Panc1 (cell line): Measurements from ENCODE around the gene DNAJA1. TPM values are rescaled to one million over a fixed set of nuclear protein-coding genes. Genes with fewer than 3 reads are reported as not detected.
A peak's percentile ranks its signal among the peaks of the same experiment; 100 is the strongest.

Source experiments
- ATAC-seq: fragments of 200-7000 bp; cut with Tn5 transposase; 2 replicates; pipeline ENCODE4 v1.9.1; 2020; ENCODE audit warnings: mild to moderate bottlenecking, moderate library complexity
- BruUV-seq: library from RNA; stranded (reverse); fragments of 400-500 nt; replicated peaks from 2 replicates; lab custom pipeline; 2021; lab: Mats Ljungman, UMichigan
- CTCF ChIA-PET: fragments of 300-600 bp; sonication (Branson Sonifier 250); formaldehyde crosslinking; loops from one replicate; lab custom pipeline; 2022; ENCODE audit warnings: antibody characterized with exemption; lab: Charles Lee
- POLR2A ChIA-PET: fragments of 300-600 bp; sonication (Branson Sonifier 250); formaldehyde crosslinking; loops from one replicate; lab custom pipeline; 2022; ENCODE audit warnings: antibody characterized with exemption; lab: Charles Lee
- DNase-seq: peaks from one replicate; pipeline ENCODE4 v3.0.0-alpha.2; 2010; ENCODE audit warnings: low read depth, low spot score
- H3K27ac ChIP-seq: 2 replicates; pipeline ENCODE4 v1.5.1; 2011; ENCODE audit warnings: mild to moderate bottlenecking, low read length, inconsistent platforms
- H3K27me3 ChIP-seq: fragments of 200-500 bp; sonication (Bioruptor generic); 2 replicates; pipeline ENCODE4 v1.6.0; 2014; ENCODE audit warnings: low read length, inconsistent platforms; ENCODE audit not compliant: control insufficient read depth, insufficient read depth
- H3K36me3 ChIP-seq: fragments of 200-500 bp; sonication (Bioruptor generic); 2 replicates; pipeline ENCODE4 v1.5.1; 2014; ENCODE audit warnings: inconsistent platforms, mild to moderate bottlenecking, low read length, moderate library complexity; ENCODE audit not compliant: control insufficient read depth, insufficient read depth
- H3K4me1 ChIP-seq: 2 replicates; pipeline ENCODE4 v1.5.1; 2011; ENCODE audit warnings: inconsistent platforms, mild to moderate bottlenecking, low read length, moderate library complexity; ENCODE audit not compliant: control insufficient read depth, insufficient read depth
- H3K4me3 ChIP-seq, 2 experiments: 2 replicates each; pipeline ENCODE4 v1.5.1; 2011 to 2012; ENCODE audit warnings: low read depth in 2 of 2, low read length in 2 of 2, mild to moderate bottlenecking in 2 of 2, inconsistent platforms in 1 of 2, moderate library complexity in 1 of 2
- H3K9me3 ChIP-seq: fragments of 200-500 bp; sonication (Bioruptor generic); 2 replicates; pipeline ENCODE4 v1.5.1; 2014; ENCODE audit warnings: low read depth, mild to moderate bottlenecking, inconsistent platforms, low read length, moderate library complexity; ENCODE audit not compliant: control insufficient read depth, insufficient read depth
- CTCF ChIP-seq: fragments of 450-650 bp; IDR thresholded peaks from 2 replicates; pipeline ENCODE4 v1.5.1; 2017; ENCODE audit warnings: mild to moderate bottlenecking
- POLR2AphosphoS5 ChIP-seq: IDR thresholded peaks from 2 replicates; pipeline ENCODE4 v1.6.1; 2012; ENCODE audit warnings: mild to moderate bottlenecking, low read depth, low read length, moderate library complexity
- SIN3A ChIP-seq: IDR thresholded peaks from 2 replicates; pipeline ENCODE4 v1.6.1; 2012; ENCODE audit warnings: low read depth, mild to moderate bottlenecking, low read length, moderate library complexity, borderline replicate concordance; ENCODE audit not compliant: insufficient read depth
- TCF7L2 ChIP-seq: IDR thresholded peaks from 2 replicates; pipeline ENCODE4 v1.6.1; 2011; ENCODE audit warnings: mild to moderate bottlenecking, low read depth, low read length, inconsistent platforms
- in situ Hi-C: cut with HindIII; loops from 2 replicates; pipeline ENCODE4 v1.10.0; 2016; ENCODE audit warnings: low sequenced_read_pairs, low pct_unique_long_range_greater_than_20kb
- intact Hi-C: fragments of 100-400 bp; cut with micrococcal nuclease; formaldehyde crosslinking; loops from one replicate; pipeline ENCODE4 v1.10.0; 2022; ENCODE audit not compliant: unreplicated experiment
- total RNA-seq: library from RNA; stranded (reverse); gene quantifications from one replicate; pipeline ENCODE4 v1.2.1, GENCODE V29; 2021; ENCODE audit not compliant: unreplicated experiment
- TF ChIP-seq, protein P1 (sequence below), 2 experiments: IDR thresholded peaks; 2 replicates each; pipeline ENCODE4 v1.6.1; 2011 to 2012; ENCODE audit warnings: low read depth in 2 of 2, control low read depth in 1 of 2, low read length in 1 of 2, mild to moderate bottlenecking in 1 of 2, moderate library complexity in 1 of 2; ENCODE audit not compliant: insufficient read depth in 1 of 2

Gene DNAJA1
- total RNA-seq, 1 experiment from 2014 or later: 246 TPM

GRCh38 chr9:33014665-33015014, 10.4 kb upstream of the DNAJA1 start:
- BruUV-seq: no TSS peak
- Histone ChIP-seq H3K4me3 (no peak overlapping the region), H3K27me3 (no peaks in the 10 kb centered on the region), H3K27ac (no peak overlapping the region), H3K4me1 (no peaks in the 10 kb centered on the region), H3K9me3 (no peaks in the 10 kb centered on the region), H3K36me3 (no peaks in the 10 kb centered on the region)
- TF ChIP-seq, protein P1, sequence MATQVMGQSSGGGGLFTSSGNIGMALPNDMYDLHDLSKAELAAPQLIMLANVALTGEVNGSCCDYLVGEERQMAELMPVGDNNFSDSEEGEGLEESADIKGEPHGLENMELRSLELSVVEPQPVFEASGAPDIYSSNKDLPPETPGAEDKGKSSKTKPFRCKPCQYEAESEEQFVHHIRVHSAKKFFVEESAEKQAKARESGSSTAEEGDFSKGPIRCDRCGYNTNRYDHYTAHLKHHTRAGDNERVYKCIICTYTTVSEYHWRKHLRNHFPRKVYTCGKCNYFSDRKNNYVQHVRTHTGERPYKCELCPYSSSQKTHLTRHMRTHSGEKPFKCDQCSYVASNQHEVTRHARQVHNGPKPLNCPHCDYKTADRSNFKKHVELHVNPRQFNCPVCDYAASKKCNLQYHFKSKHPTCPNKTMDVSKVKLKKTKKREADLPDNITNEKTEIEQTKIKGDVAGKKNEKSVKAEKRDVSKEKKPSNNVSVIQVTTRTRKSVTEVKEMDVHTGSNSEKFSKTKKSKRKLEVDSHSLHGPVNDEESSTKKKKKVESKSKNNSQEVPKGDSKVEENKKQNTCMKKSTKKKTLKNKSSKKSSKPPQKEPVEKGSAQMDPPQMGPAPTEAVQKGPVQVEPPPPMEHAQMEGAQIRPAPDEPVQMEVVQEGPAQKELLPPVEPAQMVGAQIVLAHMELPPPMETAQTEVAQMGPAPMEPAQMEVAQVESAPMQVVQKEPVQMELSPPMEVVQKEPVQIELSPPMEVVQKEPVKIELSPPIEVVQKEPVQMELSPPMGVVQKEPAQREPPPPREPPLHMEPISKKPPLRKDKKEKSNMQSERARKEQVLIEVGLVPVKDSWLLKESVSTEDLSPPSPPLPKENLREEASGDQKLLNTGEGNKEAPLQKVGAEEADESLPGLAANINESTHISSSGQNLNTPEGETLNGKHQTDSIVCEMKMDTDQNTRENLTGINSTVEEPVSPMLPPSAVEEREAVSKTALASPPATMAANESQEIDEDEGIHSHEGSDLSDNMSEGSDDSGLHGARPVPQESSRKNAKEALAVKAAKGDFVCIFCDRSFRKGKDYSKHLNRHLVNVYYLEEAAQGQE (IDR thresholded peaks at IDR 0.05; ENCODE audit: insufficient read depth in 1 of 2, low read depth in 2 of 2, low read length in 1 of 2): no peak
- TF ChIP-seq CTCF: no peak
- no peak for TF ChIP-seq SIN3A
- no peak for TF ChIP-seq POLR2AphosphoS5
- TF ChIP-seq TCF7L2: no peak
- intact Hi-C loops (no loop called here), in situ Hi-C loops (no loop called here)
- ChIA-PET CTCF (no interaction called here), POLR2A (no interaction called here)
- ATAC-seq (0 out of 2 replicates have a peak, but pooled peaks have one; percentile 36), DNase-seq (no peak)

- intact Hi-C loops (no loop called here), in situ Hi-C loops (no loop called here)
- no peak overlapping the region for H3K4me3 ChIP-seq
- H3K4me1 ChIP-seq: no peaks in the 10 kb centered on the region; the same call in 1 of the 2 replicates
- BruUV-seq: no TSS peak
- no peak for DNase-seq
- 0 out of 2 replicates have a peak, but pooled peaks have one; percentile 37 for ATAC-seq
- no peak overlapping the region for H3K27ac ChIP-seq
- TF ChIP-seq CTCF (no peak), TCF7L2 (no peak), SIN3A (no peak), POLR2AphosphoS5 (no peak)
- TF ChIP-seq, protein P1 (IDR thresholded peaks at IDR 0.05; ENCODE audit: insufficient read depth in 1 of 2, low read depth in 2 of 2, low read length in 1 of 2): no peak
- CTCF ChIA-PET: no interaction called here
- no peaks in the 10 kb centered on the region for H3K27me3 ChIP-seq
- H3K9me3 ChIP-seq: no peaks in the 10 kb centered on the region
- POLR2A ChIA-PET: interaction anchor here (0.6 kb wide), 1 partner anchor 56 kb away, joined by 3 read pairs; no protein-coding TSS in a partner anchor
- no peaks in the 10 kb centered on the region for H3K36me3 ChIP-seq
Observed at GRCh38 chr9:33017283-33018041, 7.6 kb upstream of the DNAJA1 start.
